A673 (cell line): ENCODE data around the gene MGAT5B. TPM values are rescaled to one million over a fixed set of nuclear protein-coding genes. Genes with fewer than 3 reads are reported as not detected.

ENCODE experiments used
- BruUV-seq: library from RNA; stranded (reverse); fragments of 400-500 nt; replicated peaks from 2 replicates; lab custom pipeline; 2021; lab: Mats Ljungman, UMichigan
- CTCF ChIA-PET: fragments of 300-600 bp; sonication (Branson Sonifier 250); formaldehyde crosslinking; loops from one replicate; lab custom pipeline; 2022; ENCODE audit warnings: antibody characterized with exemption; lab: Charles Lee
- POLR2A ChIA-PET: fragments of 300-600 bp; sonication (Branson Sonifier 250); formaldehyde crosslinking; loops from one replicate; lab custom pipeline; 2022; ENCODE audit warnings: antibody characterized with exemption; ENCODE audit not compliant: low non-redundant PET; lab: Charles Lee
- DNase-seq: peaks from one replicate; pipeline ENCODE4 v3.0.0-alpha.2; 2015; ENCODE audit warnings: low spot score
- H3K27ac ChIP-seq: fragments of 200-600 bp; sonication (generic); 2 replicates; pipeline ENCODE4 v1.5.1; 2016; ENCODE audit warnings: mixed run types, low read depth, mild to moderate bottlenecking, mixed read lengths, antibody characterized with exemption, low read length; ENCODE audit not compliant: poor library complexity, severe bottlenecking
- H3K27me3 ChIP-seq: fragments of 200-600 bp; sonication (generic); replicated peaks from 2 replicates; pipeline ENCODE4 v1.6.1; 2017; ENCODE audit warnings: mixed run types, low read depth, mild to moderate bottlenecking, mixed read lengths, antibody characterized with exemption, low read length; ENCODE audit not compliant: insufficient read depth, poor library complexity
- H3K36me3 ChIP-seq: fragments of 200-600 bp; sonication (generic); 2 replicates; pipeline ENCODE4 v1.6.1; 2016; ENCODE audit warnings: mixed run types, mild to moderate bottlenecking, mixed read lengths, antibody characterized with exemption, low read length; ENCODE audit not compliant: insufficient read depth, poor library complexity, severe bottlenecking
- H3K4me1 ChIP-seq: fragments of 200-600 bp; sonication (generic); 2 replicates; pipeline ENCODE4 v1.6.1; 2017; ENCODE audit warnings: mixed run types, mild to moderate bottlenecking, mixed read lengths, antibody characterized with exemption, low read length; ENCODE audit not compliant: insufficient read depth, poor library complexity, severe bottlenecking
- H3K4me3 ChIP-seq: fragments of 200-600 bp; sonication (generic); 2 replicates; pipeline ENCODE4 v1.5.1; 2016; ENCODE audit warnings: low read depth, mixed run types, mild to moderate bottlenecking, mixed read lengths, low read length; ENCODE audit not compliant: poor library complexity, severe bottlenecking
- H3K9me3 ChIP-seq: fragments of 200-600 bp; sonication (generic); 2 replicates; pipeline ENCODE4 v1.6.1; 2016; ENCODE audit warnings: mixed run types, low read depth, mild to moderate bottlenecking, mixed read lengths, antibody characterized with exemption, low read length; ENCODE audit not compliant: poor library complexity, severe bottlenecking
- EZH2 ChIP-seq: fragments of 200-600 bp; sonication (generic); IDR thresholded peaks from 2 replicates; pipeline ENCODE4 v1.6.1; 2017; ENCODE audit warnings: borderline replicate concordance, low read depth, mild to moderate bottlenecking, mixed read lengths, antibody characterized with exemption, low read length; ENCODE audit not compliant: poor library complexity, severe bottlenecking
- intact Hi-C: fragments of 100-400 bp; cut with micrococcal nuclease; formaldehyde crosslinking; loops from one replicate; pipeline ENCODE4 v1.10.0; 2022; ENCODE audit not compliant: unreplicated experiment
- total RNA-seq: library from RNA; stranded (reverse); gene quantifications from 2 replicates; pipeline ENCODE4 v1.2.3, GENCODE V29; 2021
- TF ChIP-seq, protein P1 (sequence below): fragments of 300-800, 200-600 bp; sonication (generic); conservative IDR thresholded peaks from 2 replicates; pipeline ENCODE4 v1.5.1; 2017; ENCODE audit warnings: low read depth, mild to moderate bottlenecking, antibody characterized with exemption, low read length, moderate library complexity, mixed read lengths

MGAT5B gene
- total RNA-seq, 1 experiment from 2014 or later, result 1.1 TPM

DNA sequence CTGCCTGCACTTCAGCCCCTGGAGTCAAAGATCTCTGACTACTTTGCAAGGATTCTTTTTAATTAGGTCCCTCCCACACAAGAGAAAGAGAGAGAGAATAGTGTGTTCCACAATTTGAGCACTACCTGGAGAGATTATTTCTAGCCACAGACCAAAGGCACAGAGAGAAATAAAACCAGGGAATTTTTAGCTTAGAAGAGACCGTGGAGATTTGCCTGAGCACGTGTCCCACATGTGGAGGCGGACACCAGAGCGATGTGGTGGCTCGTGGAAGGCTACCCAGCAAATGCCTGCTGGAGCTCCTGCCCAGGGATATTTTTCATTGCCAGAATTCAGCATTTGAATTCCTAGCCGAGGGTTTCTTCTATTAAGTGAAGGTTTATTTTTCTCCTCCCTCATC lies 50.6 kb downstream of the MGAT5B start:
- BruUV-seq, result no TSS peak
- no peak for DNase-seq
- H3K9me3 ChIP-seq, result no peaks in the 10 kb centered on the region
- intact Hi-C loops, result no loop called here
- no peak overlapping the region for H3K4me3 ChIP-seq
- POLR2A ChIA-PET, result no interaction called here
- no peaks in the 10 kb centered on the region for H3K4me1 ChIP-seq
- H3K27ac ChIP-seq, result no peak overlapping the region
- H3K36me3 ChIP-seq, result no peaks in the 10 kb centered on the region
- no peaks in the 10 kb centered on the region for H3K27me3 ChIP-seq
- CTCF ChIA-PET, result no interaction called here
- TF ChIP-seq, protein P1, sequence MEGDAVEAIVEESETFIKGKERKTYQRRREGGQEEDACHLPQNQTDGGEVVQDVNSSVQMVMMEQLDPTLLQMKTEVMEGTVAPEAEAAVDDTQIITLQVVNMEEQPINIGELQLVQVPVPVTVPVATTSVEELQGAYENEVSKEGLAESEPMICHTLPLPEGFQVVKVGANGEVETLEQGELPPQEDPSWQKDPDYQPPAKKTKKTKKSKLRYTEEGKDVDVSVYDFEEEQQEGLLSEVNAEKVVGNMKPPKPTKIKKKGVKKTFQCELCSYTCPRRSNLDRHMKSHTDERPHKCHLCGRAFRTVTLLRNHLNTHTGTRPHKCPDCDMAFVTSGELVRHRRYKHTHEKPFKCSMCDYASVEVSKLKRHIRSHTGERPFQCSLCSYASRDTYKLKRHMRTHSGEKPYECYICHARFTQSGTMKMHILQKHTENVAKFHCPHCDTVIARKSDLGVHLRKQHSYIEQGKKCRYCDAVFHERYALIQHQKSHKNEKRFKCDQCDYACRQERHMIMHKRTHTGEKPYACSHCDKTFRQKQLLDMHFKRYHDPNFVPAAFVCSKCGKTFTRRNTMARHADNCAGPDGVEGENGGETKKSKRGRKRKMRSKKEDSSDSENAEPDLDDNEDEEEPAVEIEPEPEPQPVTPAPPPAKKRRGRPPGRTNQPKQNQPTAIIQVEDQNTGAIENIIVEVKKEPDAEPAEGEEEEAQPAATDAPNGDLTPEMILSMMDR, result no peak
- no peak for TF ChIP-seq EZH2

DNA sequence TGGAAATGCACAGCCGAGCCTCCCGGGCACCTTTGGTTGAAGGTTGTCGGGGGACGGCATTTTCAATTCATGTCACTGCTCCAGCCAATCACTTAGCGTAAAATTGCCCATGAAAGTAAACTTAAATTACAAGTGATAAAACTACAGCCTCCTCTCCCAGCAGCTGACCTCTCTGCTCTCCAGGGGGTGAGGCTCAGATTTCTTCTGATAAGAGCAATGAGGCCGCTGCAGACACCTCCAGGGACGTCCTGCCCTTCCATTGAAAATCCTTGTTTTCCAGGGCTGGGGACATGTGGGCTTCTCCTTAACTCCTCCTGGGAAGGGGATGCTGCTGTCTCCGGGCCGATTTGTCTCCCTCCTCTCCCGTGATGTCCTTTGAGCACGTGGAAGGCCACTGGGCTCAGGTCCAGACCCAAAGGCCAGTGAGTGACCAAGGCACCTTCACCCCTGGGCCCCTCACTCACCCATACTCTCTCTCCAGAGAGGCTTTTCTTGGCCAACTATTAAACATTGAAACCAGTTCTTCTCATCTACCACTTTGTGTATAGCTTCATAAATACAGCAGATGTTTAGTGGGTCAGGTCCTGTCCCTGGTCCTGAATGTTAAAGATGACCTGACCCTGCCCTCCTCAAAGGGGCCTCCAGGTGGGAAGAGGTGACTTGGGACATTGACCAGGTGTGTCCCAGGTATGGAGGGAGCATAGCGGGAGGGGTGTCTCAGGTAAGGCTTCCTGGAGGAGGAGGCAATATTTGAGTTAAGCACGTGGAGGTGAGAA lies 52.3 kb downstream of the MGAT5B start:
- no peaks in the 10 kb centered on the region for H3K9me3 ChIP-seq
- CTCF ChIA-PET, result no interaction called here
- intact Hi-C loops, result no loop called here

DNA sequence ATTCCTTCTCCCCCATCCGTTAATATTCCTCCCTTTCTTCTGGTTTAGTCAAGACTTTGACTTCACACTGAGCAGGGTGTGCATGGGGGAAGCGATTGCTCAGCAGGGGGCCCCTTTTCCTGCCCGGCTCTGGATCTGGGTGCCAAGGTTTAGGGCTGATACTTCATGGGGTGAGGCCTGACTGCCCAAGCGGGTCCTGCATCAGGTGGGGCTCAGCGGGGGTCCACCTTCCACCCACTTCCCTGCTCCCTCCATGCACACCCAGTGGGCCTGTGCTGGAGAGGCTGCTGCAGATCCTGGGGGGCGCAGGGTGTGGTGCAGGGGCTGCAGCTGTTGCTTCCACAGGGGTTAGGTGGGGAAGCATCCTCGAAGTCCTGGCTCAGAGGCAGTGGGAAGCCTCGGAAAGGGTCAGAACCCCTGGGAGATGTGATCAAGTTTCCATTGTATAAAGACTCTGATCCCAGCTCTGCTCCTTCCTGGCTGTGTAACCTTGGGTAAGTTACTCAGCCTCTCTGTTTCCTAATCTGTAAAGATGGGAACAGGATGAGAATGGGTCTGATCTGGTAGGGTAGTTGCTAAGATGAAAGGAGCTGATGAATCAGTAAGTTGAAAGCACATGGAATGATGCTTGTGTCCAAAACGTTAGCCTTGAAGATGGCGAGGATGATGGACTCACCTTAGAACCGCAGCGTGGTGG lies 53.3 kb downstream of the MGAT5B start:
- no peak overlapping the region for H3K4me3 ChIP-seq
- intact Hi-C loops, result no loop called here
- H3K27me3 ChIP-seq, result no peaks in the 10 kb centered on the region
- ChIA-PET CTCF (no interaction called here), POLR2A (interaction anchor here (0.6 kb wide), 1 partner anchor 12 kb away, joined by 3 read pairs; no protein-coding TSS in a partner anchor)
- no peak for DNase-seq
- H3K4me1 ChIP-seq, result no peaks in the 10 kb centered on the region
- no peak for TF ChIP-seq EZH2
- TF ChIP-seq, protein P1, result no peak
- BruUV-seq, result no TSS peak
- no peak overlapping the region for H3K27ac ChIP-seq
- no peaks in the 10 kb centered on the region for H3K36me3 ChIP-seq
- no peaks in the 10 kb centered on the region for H3K9me3 ChIP-seq

More for the DNA sequence above, 52.3 kb downstream of the MGAT5B start:
- Histone ChIP-seq H3K36me3 (no peaks in the 10 kb centered on the region), H3K4me3 (no peak overlapping the region), H3K27me3 (no peaks in the 10 kb centered on the region), H3K4me1 (no peaks in the 10 kb centered on the region), H3K27ac (no peak overlapping the region)
- no peak for DNase-seq
- TF ChIP-seq, protein P1, result no peak
- no peak for TF ChIP-seq EZH2
- POLR2A ChIA-PET, result interaction anchor here (0.6 kb wide), 1 partner anchor 42 kb away, joined by 3 read pairs; no protein-coding TSS in a partner anchor
- no TSS peak for BruUV-seq
